ENCODE results near the gene MRPL14. TPM values are rescaled to one million over a fixed set of nuclear protein-coding genes. Genes with fewer than 3 reads are reported as not detected.

MRPL14 gene
- total and polyA plus RNA-seq, 2 of the 4 experiments (the other 2 are of a cell fraction) = 43.7 to 87.9 TPM

DNA sequence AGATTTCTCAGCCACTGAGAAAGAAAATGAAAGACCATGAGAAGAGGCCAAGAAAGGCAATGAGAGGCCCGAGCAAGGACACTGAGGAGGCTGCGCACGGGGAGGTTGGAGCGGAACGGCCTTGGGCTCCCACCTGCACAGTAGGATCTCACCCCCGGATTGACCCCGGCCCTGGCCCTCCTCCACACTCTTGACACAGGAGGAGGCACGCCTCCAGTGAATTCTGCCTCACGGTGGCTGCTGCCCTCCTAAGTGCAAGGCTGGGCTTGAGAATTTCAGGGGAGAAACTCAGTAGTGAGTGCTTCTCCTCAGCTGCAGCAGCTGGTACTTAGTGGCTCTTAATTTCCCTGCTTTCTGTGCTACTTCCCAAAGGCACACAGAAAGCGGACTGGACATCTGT, 18.0 kb downstream of the MRPL14 start:
- Histone ChIP-seq H3K9ac (ENCODE audit: low read depth, low read length) (no peak overlapping the region), H3K14ac (replicated peaks; ENCODE audit: low read depth, low read length) (no peak overlapping the region), H4K8ac (ENCODE audit: low read depth in 2 of 2, low read length in 2 of 2) (no peak overlapping the region), H3K36me3 (ENCODE audit: control insufficient read depth, insufficient read depth, low read length) (peaks cover 53% of the 10 kb centered on the region), H3K4me1 (ENCODE audit: control insufficient read depth, insufficient read depth, low read length) (peaks cover 14% of the 10 kb centered on the region), H3K18ac (ENCODE audit: low read depth, low read length) (no peak overlapping the region), H2AK9ac (replicated peaks; ENCODE audit: low read depth, low read length, poor library complexity) (no peak overlapping the region), H3K27ac (ENCODE audit: insufficient read depth, low read length) (no peak overlapping the region), H3K56ac (ENCODE audit: extremely low read depth, insufficient read depth, low read length) (no peak overlapping the region), H2AK5ac (ENCODE audit: low read depth, low read length) (no peak overlapping the region), H4K91ac (ENCODE audit: insufficient read depth, low read depth, low read length) (no peak overlapping the region), H2BK5ac (ENCODE audit: low read depth, low read length, poor library complexity, severe bottlenecking) (no peak overlapping the region), H3K4me2 (ENCODE audit: low read depth, low read length) (no peak overlapping the region), H3K4me3 (ENCODE audit: insufficient read depth, low read depth, low read length) (no peak overlapping the region), H2BK15ac (ENCODE audit: low read depth, low read length) (no peak overlapping the region), H3K9me3 (ENCODE audit: control insufficient read depth, insufficient read depth, low read length) (no peaks in the 10 kb centered on the region), H3K9me1 (ENCODE audit: insufficient read depth, low read length) (peaks cover 32% of the 10 kb centered on the region; the same call in 1 of the 2 replicates), H2BK120ac (ENCODE audit: low read depth, low read length) (no peak overlapping the region), H2AFZ (replicated peaks; ENCODE audit: low read length, poor library complexity) (no peak overlapping the region), H3K23ac (ENCODE audit: low read depth, low read length) (no peak overlapping the region), H2BK20ac (ENCODE audit: low read depth, low read length) (no peak overlapping the region), H3K4ac (ENCODE audit: low read depth, low read length) (no peak overlapping the region), H3K79me1 (ENCODE audit: low read depth in 1 of 2, low read length in 2 of 2) (peaks cover 34 to 72% of the 10 kb centered on the region in 2 experiments), H3K27me3 (ENCODE audit: control insufficient read depth, insufficient read depth, low read length) (no peaks in the 10 kb centered on the region), H4K20me1 (ENCODE audit: insufficient read depth, low read length) (peaks cover 42% of the 10 kb centered on the region), H4K5ac (ENCODE audit: low read depth, low read length) (no peak overlapping the region)
- in situ Hi-C loops (cut with MboI; ENCODE audit: low sequenced_read_pairs) (loop anchor here (5.0 kb wide), 1 partner anchor 128 kb away; no protein-coding TSS in a partner anchor), dilution Hi-C loops (cut with HindIII; ENCODE audit: low sequenced_read_pairs, unreplicated experiment) (no loop called here), intact Hi-C loops (cut with micrococcal nuclease) (no loop called here)
- CTCF ChIA-PET = no interaction called here
- no TSS peak for BruUV-seq (replicated peaks)
- POLR2A ChIA-PET (ENCODE audit: unreplicated experiment) = no interaction called here
- TF ChIP-seq MAFK (IDR thresholded peaks at IDR 0.05; ENCODE audit: low read depth, low read length) (no peak), SMC3 (IDR thresholded peaks at IDR 0.05; ENCODE audit: low read depth, low read length) (no peak), RFX5 (IDR thresholded peaks at IDR 0.05; ENCODE audit: low read depth, low read length) (no peak), RAD21 (IDR thresholded peaks at IDR 0.05; ENCODE audit: low read length) (no peak)
- TF ChIP-seq, protein P1, sequence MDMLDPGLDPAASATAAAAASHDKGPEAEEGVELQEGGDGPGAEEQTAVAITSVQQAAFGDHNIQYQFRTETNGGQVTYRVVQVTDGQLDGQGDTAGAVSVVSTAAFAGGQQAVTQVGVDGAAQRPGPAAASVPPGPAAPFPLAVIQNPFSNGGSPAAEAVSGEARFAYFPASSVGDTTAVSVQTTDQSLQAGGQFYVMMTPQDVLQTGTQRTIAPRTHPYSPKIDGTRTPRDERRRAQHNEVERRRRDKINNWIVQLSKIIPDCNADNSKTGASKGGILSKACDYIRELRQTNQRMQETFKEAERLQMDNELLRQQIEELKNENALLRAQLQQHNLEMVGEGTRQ (IDR thresholded peaks at IDR 0.05; ENCODE audit: low read depth, low read length) = no peak
- DNase-seq (no peak), ATAC-seq (ENCODE audit: low read depth) (no peak)
- WGBS, 2 experiments (ENCODE audit: extremely low coverage in 2 of 2, insufficient read length in 1 of 2) = 100% methylated on average over 2 of the region's 10 CpGs; no CpG with 5 or more reads in 1 of the 2 experiments

All from IMR-90 (cell line).